Fibroblast of the aortic adventitia (primary cell): ENCODE measurements around the gene CCNL2. TPM values are rescaled to one million over a fixed set of nuclear protein-coding genes. Genes with fewer than 3 reads are reported as not detected.

Experiments used
- DNase-seq: peaks from one replicate; pipeline ENCODE4 v3.0.0-alpha.2; 2010; ENCODE audit warnings: low read depth
- H3K4me3 ChIP-seq: 2 replicates; pipeline ENCODE4 v1.5.1; 2011; ENCODE audit warnings: low read depth, mild to moderate bottlenecking, control low read depth, low read length, moderate library complexity
- total RNA-seq: library from RNA; depleted of rRNA; stranded (reverse); fragments of >200 nt; gene quantifications from 2 replicates; pipeline ENCODE4 v1.2.3, GENCODE V29; 2012; ENCODE audit warnings: low replicate concordance
- TF ChIP-seq, protein P1 (sequence below): IDR thresholded peaks from 2 replicates; pipeline ENCODE4 v1.5.1; 2011; ENCODE audit warnings: mild to moderate bottlenecking, low read length, control low read depth, inconsistent platforms; ENCODE audit not compliant: insufficient read depth

The CCNL2 gene
- total RNA-seq, 1 donor: 102 TPM

DNA sequence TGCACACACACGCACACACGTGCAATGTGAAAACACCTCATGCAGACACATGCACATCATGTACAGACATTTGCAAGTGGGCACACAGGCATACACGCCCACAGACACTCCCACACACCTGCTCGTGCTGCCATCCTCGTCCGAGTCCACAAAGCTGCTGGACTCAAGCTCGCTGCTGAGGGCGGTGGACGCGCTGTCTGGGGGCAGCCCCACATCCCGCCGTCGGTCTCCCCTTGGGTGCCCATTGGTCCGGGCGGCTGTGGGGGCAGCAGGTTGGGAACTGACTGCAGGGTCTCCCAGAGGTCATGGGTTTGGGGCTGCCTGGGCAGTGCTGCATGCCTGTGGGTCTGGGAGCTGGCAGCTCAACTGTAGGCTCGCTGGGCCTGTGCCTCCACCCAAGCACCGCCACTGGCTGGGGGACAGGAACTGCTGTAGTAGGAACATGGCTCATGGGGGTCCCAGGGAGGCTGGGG is 57.5 kb downstream of the CCNL2 start:
- H3K4me3 ChIP-seq: no peak overlapping the region
- no peak for DNase-seq
- TF ChIP-seq, protein P1, sequence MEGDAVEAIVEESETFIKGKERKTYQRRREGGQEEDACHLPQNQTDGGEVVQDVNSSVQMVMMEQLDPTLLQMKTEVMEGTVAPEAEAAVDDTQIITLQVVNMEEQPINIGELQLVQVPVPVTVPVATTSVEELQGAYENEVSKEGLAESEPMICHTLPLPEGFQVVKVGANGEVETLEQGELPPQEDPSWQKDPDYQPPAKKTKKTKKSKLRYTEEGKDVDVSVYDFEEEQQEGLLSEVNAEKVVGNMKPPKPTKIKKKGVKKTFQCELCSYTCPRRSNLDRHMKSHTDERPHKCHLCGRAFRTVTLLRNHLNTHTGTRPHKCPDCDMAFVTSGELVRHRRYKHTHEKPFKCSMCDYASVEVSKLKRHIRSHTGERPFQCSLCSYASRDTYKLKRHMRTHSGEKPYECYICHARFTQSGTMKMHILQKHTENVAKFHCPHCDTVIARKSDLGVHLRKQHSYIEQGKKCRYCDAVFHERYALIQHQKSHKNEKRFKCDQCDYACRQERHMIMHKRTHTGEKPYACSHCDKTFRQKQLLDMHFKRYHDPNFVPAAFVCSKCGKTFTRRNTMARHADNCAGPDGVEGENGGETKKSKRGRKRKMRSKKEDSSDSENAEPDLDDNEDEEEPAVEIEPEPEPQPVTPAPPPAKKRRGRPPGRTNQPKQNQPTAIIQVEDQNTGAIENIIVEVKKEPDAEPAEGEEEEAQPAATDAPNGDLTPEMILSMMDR: no peak

DNA sequence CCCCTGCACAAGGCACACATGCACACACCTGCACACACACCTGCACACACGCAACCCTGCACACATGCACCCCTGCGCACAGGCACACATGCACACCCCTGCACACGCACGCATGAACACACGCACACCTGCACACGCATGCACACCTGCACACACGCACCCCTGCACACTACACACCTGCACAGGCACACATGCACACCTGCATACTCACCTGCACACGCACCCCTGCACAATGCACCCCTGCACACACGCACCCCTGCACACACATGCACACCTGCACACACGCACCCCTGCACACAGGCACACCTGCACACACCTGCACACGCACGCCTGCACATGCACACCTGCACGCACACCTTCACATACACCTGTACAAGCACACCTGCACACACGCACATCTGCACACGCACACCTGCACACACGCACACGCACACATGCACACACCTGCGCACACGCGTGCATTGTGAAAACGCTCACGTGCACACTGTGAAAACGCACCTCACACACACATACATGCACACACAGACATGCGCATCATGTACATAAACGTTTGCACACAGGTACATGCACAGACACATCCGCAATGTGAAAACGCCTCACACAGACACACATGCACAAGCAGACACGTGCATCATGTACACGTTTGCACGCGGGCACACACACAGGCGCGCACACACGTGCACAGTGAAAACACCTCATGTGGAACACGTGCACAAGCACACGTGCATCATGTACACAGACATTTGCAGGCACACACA is 58.2 kb downstream of the CCNL2 start:
- H3K4me3 ChIP-seq: no peak overlapping the region
- TF ChIP-seq, protein P1: no peak
- DNase-seq: no peak

DNA sequence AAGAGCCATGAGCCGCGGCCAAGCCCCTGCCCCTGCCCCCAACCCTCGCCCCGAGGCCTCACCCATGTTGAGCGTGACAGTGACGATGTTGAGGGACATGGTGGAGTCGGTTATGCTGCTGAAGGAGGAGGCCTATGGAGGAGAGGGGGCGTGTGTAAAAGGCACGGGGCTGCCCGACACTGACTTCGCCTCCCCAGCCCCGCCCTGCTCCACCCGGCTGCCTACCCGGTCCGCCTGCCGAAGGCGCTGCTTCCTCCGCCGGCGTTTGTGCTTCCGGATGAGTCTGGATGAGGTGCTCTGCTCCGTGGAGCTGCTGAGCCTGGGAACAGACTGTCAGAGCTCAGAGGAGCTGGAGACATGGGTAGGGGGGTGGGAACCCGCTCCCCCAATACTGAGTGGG is 59.0 kb downstream of the CCNL2 start:
- DNase-seq: no peak
- H3K4me3 ChIP-seq: no peak overlapping the region

DNA sequence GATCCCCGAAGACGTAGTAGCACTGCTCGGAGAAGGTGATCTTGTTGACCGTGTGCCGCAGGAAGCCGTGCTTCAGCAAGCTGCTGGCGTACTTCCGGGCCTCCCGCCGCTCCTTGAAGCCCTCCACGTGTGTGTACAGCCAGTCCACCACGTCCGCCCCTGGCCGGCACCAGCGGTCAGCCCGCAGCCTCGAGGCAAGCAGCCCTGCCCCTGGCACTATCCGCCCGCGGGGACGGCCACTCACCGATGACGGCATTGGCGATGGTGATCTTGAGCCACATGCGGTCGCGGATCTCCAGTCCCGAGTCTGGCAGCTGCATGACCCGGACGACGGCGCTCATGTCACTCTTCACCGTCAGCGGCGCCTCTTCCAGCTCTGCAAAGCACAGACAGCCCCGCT is 60.9 kb downstream of the CCNL2 start:
- no peak for DNase-seq
- H3K4me3 ChIP-seq: no peak overlapping the region
- TF ChIP-seq, protein P1: no peak

More for the DNA sequence above, 59.0 kb downstream of the CCNL2 start:
- TF ChIP-seq, protein P1: no peak

DNA sequence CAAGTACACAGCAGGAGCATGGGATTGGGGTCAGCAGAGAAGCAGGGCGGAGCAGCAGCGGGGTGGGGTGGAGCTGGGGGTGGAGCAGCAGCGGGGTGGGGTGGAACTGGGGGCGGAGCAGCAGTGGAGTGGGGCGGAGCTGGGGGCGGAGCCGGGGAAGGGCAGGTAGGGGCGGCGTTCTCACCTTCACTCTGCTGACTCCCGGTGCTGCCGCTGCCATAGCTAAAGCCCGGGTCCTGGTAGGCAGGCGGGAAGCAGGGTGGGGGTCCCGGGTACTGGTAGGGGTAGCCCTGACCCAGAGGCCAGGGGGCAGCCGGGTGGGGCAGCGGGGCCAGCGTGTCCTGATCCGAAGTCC is 61.4 kb downstream of the CCNL2 start:
- H3K4me3 ChIP-seq: no peak overlapping the region
- DNase-seq: no peak
- TF ChIP-seq, protein P1: no peak

DNA sequence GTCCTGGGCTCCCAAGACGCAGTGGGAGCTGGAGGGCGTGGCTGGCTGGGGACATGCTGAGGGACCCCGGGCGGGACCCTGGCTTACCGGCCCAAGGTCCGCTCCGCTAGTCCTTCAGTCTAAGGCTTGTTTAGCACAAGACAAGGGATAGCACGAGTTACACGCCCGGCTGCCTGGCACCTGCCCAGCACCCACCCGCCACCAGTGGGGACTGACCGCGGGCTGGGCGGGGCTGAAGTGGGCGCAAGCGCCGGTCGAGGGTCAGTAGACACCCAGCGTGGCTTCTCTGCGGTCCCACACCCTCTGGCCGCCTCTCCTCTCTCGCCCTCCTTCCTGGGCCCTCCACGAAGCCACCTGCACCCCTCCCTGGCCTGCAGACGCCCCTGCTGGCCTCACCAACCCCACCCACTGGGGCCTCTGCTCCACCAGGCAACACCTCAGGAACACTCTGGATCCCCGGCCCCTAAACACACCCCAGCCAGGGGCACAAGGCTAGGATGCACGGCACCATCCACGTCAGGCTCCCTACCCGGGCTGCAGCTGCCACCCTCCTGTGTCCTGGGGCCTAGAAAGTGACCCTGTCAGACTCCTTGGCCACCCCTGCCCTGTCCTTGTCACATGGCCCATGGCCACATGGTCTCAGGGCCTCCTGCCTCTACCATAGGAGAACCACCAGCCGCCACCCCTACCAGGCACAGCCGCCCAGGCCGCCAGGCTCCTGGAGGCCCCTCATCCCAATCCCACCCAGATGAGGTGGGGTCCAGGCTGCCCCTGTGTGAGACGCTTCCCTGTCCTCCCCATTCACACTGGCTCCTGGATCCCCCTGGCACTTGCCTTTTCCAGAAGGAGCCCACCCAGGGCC is 62.0 kb downstream of the CCNL2 start:
- no peak for DNase-seq
- no peak overlapping the region for H3K4me3 ChIP-seq
- TF ChIP-seq, protein P1: no peak
